WI38 (cell line): Measurements from ENCODE around the gene CCR9.

ENCODE experiments used
- H3K4me3 ChIP-seq: 2 replicates; pipeline ENCODE4 v1.5.1; 2011; ENCODE audit warnings: low read depth, mild to moderate bottlenecking, control low read depth, low read length
- CTCF ChIP-seq: IDR thresholded peaks from 2 replicates; pipeline ENCODE4 v1.5.1; 2012; ENCODE audit warnings: low read depth, mild to moderate bottlenecking, control low read depth, low read length

The CCR9 gene

GRCh38 chr3:45944830-45945620, 58.7 kb downstream of the CCR9 start:
- TF ChIP-seq CTCF = no peak
- H3K4me3 ChIP-seq = no peak overlapping the region

GRCh38 chr3:45946307-45946706, 60.0 kb downstream of the CCR9 start:
- H3K4me3 ChIP-seq = no peak overlapping the region
- TF ChIP-seq CTCF = no peak

GRCh38 chr3:45946875-45947274, 60.5 kb downstream of the CCR9 start:
- TF ChIP-seq CTCF = no peak

GRCh38 chr3:45947361-45947760, 61.0 kb downstream of the CCR9 start:
- no peak for TF ChIP-seq CTCF
- H3K4me3 ChIP-seq = no peak overlapping the region

More at GRCh38 chr3:45946875-45947274, 60.5 kb downstream of the CCR9 start:
- no peak overlapping the region for H3K4me3 ChIP-seq

GRCh38 chr3:45948311-45948781, 62.0 kb downstream of the CCR9 start:
- TF ChIP-seq CTCF = no peak
- no peak overlapping the region for H3K4me3 ChIP-seq

- TF ChIP-seq CTCF = no peak
- no peak overlapping the region for H3K4me3 ChIP-seq
Measured at GRCh38 chr3:45948881-45949280, 62.5 kb downstream of the CCR9 start.

GRCh38 chr3:45949432-45949831, 63.1 kb downstream of the CCR9 start:
- no peak for TF ChIP-seq CTCF
- H3K4me3 ChIP-seq = no peak overlapping the region
